IPS-15b (cell line): Measurements from ENCODE around the gene RTN4R.
"Not testable (repeated sequence)": the region's sequence is repeated elsewhere in the genome, so short reads cannot be mapped to it uniquely, and the experiment has no call there.

Source experiments
- H3K27me3 ChIP-seq: one replicate; pipeline ENCODE4 v1.6.1; 2013; ENCODE audit warnings: low read length; ENCODE audit not compliant: control insufficient read depth, insufficient read depth
- H3K36me3 ChIP-seq: one replicate; pipeline ENCODE4 v1.6.1; 2013; ENCODE audit warnings: low read length; ENCODE audit not compliant: control insufficient read depth, insufficient read depth
- H3K4me1 ChIP-seq: one replicate; pipeline ENCODE4 v1.6.1; 2013; ENCODE audit warnings: mild to moderate bottlenecking, low read length; ENCODE audit not compliant: control insufficient read depth, insufficient read depth
- H3K4me3 ChIP-seq: one replicate; pipeline ENCODE4 v1.5.1; 2013; ENCODE audit warnings: low read depth, low read length
- H3K9ac ChIP-seq: one replicate; pipeline ENCODE4 v1.6.1; 2013; ENCODE audit warnings: low read depth, mild to moderate bottlenecking, low read length
- H3K9me3 ChIP-seq: one replicate; pipeline ENCODE4 v1.6.1; 2013; ENCODE audit warnings: mild to moderate bottlenecking, low read length; ENCODE audit not compliant: control insufficient read depth, insufficient read depth

Gene RTN4R

GRCh38 chr22:20268279-20269012, at the start of gene RTN4R:
TSS of gene RTN4R (minus strand) at chr22:20268318. CDS start at chr22:20268092, 226 bp downstream.
- Histone ChIP-seq H3K9ac (peak within 1 kb of the TSS; percentile 61), H3K4me1 (no peaks in the 10 kb centered on the region)

DNA sequence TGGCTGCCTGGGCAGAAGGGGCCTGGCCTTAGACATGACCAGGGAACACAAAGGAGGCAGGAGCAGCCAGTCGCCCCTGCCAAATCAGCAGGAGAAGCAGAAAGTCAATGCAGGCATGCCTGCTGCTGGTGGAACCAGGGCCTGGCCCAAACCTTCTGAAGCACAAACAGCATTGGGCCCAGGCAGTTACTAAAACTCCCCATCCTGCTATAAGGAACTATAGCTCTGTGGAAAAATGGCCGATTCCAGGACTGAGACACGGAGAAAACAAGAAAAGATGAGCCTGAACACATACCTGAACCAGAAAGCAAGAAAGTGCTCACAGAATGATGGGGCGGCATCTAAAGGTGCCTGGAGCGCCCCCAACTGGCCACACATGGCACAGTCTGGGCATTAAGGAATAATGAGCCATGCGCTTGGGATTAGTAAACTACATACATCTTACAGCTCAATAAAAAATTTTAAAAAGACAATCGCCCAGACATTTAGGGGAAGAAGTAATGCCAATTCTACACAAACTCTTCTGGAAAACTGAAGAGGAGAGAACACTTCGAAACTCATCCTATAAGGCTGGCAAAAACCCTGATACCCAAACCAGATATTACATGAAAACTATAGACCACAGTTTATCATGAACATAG, 49.4 kb upstream of the RTN4R start:
- not testable (repeated sequence) for H3K36me3 ChIP-seq, H3K4me1 ChIP-seq, H3K4me3 ChIP-seq, H3K9me3 ChIP-seq, H3K9ac ChIP-seq, H3K27me3 ChIP-seq

More at GRCh38 chr22:20268279-20269012, at the start of gene RTN4R:
- peak within 1 kb of the TSS; percentile 48 for H3K4me3 ChIP-seq
- H3K9me3 ChIP-seq = no peaks in the 10 kb centered on the region
- H3K27me3 ChIP-seq = no peaks in the 10 kb centered on the region
- no peaks in the 10 kb centered on the region for H3K36me3 ChIP-seq

GRCh38 chr22:20316844-20317401, 48.8 kb upstream of the RTN4R start:
- Histone ChIP-seq H3K9ac (peak overlapping the region; percentile 12), H3K4me1 (peaks cover 4% of the 10 kb centered on the region), H3K36me3 (no peaks in the 10 kb centered on the region), H3K9me3 (no peaks in the 10 kb centered on the region), H3K4me3 (no peak overlapping the region), H3K27me3 (no peaks in the 10 kb centered on the region)

DNA sequence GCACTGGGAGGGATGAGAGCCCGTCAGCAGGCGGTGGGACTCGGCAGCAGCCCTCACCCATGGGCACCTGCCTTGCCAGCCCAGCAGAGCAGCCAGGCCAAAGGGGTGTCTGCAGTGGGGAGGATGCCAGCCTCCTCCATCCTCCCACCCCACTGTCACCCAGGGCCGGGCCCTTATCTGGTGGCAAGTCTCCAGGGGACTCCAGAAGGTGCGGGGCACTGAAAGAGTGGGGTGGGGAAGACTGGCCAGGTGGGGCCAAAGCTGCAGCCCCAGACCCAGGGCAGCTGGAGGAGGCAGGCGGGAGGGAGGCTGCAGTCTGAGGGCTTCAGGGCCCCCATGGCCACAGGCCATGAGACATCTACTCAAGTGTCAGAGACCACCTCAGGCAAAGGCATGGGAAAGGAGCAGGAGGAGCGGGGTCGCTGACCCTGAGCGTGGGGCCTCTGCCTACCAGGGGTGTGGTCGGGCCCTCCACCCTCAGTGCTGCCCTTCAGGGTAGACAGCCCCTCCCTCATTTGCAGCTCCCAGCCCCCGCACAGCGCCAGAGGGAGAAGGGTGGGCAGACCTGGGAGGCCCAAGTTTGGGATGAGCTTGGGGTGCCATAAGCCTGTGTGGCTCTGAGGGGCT, 48.2 kb upstream of the RTN4R start:
- Histone ChIP-seq H3K36me3 (no peaks in the 10 kb centered on the region), H3K4me1 (peaks cover 4% of the 10 kb centered on the region), H3K27me3 (no peaks in the 10 kb centered on the region), H3K9me3 (no peaks in the 10 kb centered on the region), H3K4me3 (no peak overlapping the region), H3K9ac (peak overlapping the region; percentile 12)

DNA sequence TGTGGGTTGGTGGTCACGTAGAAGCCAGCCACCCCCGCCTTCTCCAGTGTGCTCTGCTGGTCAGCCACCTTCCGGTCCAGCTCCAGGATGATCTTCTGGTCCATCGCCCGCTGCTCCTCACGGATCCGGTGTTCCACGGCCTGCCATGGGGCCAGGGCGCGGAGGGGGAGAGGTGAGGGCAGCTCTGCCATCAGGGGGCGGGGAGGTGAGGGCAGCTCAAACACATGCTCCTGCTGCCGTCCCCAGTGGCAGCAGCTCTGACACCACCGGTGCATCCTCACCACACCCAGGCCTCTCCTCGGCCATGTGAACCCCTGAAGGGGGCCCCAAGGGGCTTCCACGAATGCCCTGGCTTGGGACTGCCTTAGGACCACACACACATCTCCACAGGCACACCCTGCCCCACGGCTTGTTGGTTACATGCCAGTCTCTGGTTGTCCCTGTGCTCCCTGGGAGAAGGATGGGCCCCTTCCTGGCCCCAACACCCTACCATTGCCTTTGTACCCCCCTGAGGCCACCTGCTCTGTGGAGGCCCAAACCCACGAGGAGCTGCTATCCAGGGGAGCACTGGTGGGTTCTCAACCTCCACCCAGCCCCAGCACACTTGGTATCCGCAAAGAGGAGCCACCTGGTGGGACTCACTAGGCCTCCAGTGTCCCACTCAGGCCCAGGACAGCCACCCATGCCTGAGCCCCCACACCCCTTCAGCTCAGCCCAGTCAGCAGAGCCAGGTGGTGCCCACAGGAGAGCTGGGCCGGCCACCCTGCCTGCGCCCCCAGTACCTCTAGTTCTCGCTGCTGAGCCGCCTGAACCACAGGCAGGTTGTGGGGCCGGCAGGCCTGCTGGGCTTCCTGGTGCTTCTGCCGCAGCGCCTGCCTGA, 47.5 kb upstream of the RTN4R start:
- Histone ChIP-seq H3K4me1 (peaks cover 4% of the 10 kb centered on the region), H3K36me3 (no peaks in the 10 kb centered on the region), H3K9ac (no peak overlapping the region), H3K9me3 (no peaks in the 10 kb centered on the region), H3K27me3 (no peaks in the 10 kb centered on the region), H3K4me3 (no peak overlapping the region)

DNA sequence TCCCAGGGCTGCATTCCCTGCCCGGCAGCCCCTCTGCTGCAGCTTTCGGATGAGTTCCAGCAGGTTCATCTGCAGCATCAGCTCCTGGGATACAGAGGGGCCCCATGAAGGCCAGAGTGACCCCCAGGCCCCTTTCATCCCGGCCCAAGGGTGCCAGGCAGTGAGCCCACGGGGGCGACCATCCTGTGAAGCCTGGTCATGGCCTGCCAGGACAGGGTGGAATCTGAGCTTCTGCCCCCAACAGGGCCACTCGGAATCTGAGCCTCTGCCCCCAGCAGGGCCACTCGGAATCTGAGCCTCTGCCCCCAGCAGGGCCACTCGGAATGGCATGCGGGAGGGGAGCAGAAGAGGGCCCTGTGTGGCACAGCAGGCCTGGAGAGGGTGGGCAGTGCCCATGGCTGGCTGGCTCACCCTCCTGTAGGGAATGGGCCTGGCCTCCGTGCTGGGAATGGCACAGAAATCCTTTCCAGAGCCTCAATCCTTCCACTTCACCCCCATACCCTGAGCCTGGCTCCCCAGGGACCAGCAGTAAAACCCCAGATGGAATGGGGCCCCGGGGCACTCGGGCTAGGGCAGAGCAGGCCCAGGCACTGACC, 46.7 kb upstream of the RTN4R start:
- H3K9ac ChIP-seq, H3K4me3 ChIP-seq, H3K4me1 ChIP-seq, H3K9me3 ChIP-seq, H3K36me3 ChIP-seq, H3K27me3 ChIP-seq: not testable (repeated sequence)

GRCh38 chr22:20314206-20314605, 46.1 kb upstream of the RTN4R start:
- not testable (repeated sequence) for H3K27me3 ChIP-seq, H3K9ac ChIP-seq, H3K9me3 ChIP-seq, H3K4me3 ChIP-seq, H3K4me1 ChIP-seq, H3K36me3 ChIP-seq

DNA sequence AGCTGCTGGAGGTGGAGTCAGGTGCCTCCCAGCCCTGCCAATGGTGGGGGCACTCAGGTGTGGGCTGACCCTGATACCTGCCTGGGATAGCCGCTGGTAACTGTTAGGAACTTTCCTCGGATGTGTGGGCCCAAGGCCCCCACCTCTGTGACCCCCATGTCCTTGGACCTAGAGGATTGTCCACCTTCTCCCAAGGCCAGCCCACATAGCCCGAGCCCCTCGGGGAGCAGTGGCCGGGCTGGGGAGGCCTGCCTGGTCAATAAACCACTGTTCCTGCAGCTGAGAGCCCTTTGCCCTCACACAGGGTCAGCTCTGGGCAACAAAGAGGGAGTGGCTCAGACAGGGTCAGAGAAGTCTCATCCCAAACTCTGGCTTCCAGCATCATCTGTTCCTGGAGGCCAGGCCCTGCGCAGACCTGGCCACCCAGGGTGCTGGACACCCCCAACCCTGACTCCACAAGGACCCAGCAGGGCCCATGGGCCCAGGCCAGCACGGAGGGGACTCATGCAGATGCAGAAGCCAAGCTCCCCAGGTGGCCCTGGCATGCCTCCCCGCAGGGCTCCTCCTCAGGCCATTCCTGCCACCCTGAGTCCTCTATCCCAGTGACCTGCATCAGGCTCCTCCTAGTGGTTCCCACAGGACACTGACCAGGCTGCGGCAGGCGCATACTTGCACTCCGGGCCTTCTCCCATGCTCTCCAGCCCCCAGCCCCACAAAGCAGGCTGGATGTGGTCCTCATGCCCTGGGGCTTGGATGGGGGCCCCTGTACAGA, 45.4 kb upstream of the RTN4R start:
- not testable (repeated sequence) for H3K4me1 ChIP-seq, H3K9ac ChIP-seq, H3K27me3 ChIP-seq, H3K36me3 ChIP-seq, H3K4me3 ChIP-seq, H3K9me3 ChIP-seq

DNA sequence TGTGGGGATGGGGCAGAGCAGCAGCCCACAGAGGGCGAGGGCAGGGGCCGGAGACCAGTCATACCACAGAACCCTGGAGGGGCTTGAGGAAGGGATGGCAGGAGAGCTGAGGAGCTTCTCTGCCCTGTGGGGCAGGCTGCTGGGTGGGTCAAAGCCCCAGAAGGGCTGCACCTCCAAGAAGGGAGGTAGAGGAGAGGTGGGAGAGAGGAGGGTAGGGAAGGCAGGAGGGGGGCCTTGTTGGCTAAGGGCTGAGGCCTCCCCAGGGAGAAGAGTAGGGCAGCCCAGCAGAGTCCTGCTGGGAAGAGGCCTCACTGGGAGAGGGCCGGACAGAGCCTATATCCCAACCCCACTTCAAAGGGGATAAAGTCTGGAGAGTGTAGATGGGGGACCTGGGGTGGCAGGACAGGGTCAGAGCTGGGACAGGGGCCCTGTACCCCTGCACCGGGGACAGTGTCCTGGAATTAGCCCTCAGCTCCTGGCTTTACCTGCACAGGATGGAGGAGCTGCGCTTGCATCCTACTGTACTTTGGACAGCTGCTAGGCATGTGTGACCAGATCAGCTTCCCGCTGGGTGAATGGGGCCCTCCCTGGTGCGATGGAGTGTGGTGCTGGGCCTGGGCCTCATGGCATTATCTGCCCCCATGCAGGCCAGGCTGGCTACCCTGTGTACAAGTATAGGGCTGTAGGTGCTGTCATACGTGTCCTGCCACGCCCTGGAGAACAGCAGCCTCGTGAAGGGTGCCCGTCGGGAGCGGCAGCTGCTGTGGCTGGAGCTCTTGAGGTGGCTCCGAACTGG, 44.5 kb upstream of the RTN4R start:
- Histone ChIP-seq H3K36me3 (no peaks in the 10 kb centered on the region), H3K9ac (no peak overlapping the region), H3K27me3 (no peaks in the 10 kb centered on the region), H3K9me3 (no peaks in the 10 kb centered on the region), H3K4me1 (peaks cover 4% of the 10 kb centered on the region), H3K4me3 (no peak overlapping the region)
